Left renal pelvis (tissue), 4 donors: ENCODE results near the gene GATD1. TPM values are rescaled to one million over a fixed set of nuclear protein-coding genes. Genes with fewer than 3 reads are reported as not detected.

ENCODE experiments used
- DNase-seq, 4 donors: peaks; one replicate each; pipeline ENCODE4 v3.0.0-alpha.2; 2013; ENCODE audit warnings: low read depth in 4 of 4, low spot score in 3 of 4
- polyA plus RNA-seq, 4 donors: library from polyadenylated mRNA; unstranded; fragments of 120-200 nt; gene quantifications; one replicate each; pipeline ENCODE4 v1.2.1, GENCODE V29; 2013; ENCODE audit not compliant: insufficient read length in 4 of 4

GATD1 gene
- polyA plus RNA-seq = 100 to 1,000 TPM in 1 of 4 donors, 10 to 100 TPM in 3; 48.2 to 109 (median 59.7) TPM

- peak; percentile 53 to 84 (median 80) for DNase-seq
These were observed at the start of gene GATD1 for GRCh38 chr11:777288-778255. GATD1 (minus strand) TSS chr11:777487; CDS start chr11:777462, 25 bp downstream.

- DNase-seq = no peak
These were observed 49.5 kb upstream of the GATD1 start for GRCh38 chr11:826836-827145.

- no peak for DNase-seq
These were observed 48.9 kb upstream of the GATD1 start for GRCh38 chr11:826227-826621.

- no peak for DNase-seq
These were observed 48.3 kb upstream of the GATD1 start for GRCh38 chr11:825366-826226.

- no peak for DNase-seq
These were observed 47.7 kb upstream of the GATD1 start for GRCh38 chr11:824942-825341.

GRCh38 chr11:824292-824880 is 47.1 kb upstream of the GATD1 start:
- DNase-seq = no peak

- no peak for DNase-seq
These were observed 46.4 kb upstream of the GATD1 start for GRCh38 chr11:823441-824291.

- no peak for DNase-seq
These were observed 44.5 kb upstream of the GATD1 start for GRCh38 chr11:821512-822371.

GRCh38 chr11:820655-821511 is 43.6 kb upstream of the GATD1 start:
- DNase-seq = no peak

- DNase-seq = no peak
These were observed 42.8 kb upstream of the GATD1 start for GRCh38 chr11:819943-820649.

- DNase-seq = no peak
These were observed 42.0 kb upstream of the GATD1 start for GRCh38 chr11:819129-819931.

- no peak for DNase-seq
These were observed 41.3 kb upstream of the GATD1 start, which contains the start of gene PNPLA2 for GRCh38 chr11:818396-819128. PNPLA2 (plus strand) TSS chr11:818914; CDS start chr11:819719, 805 bp downstream.

GRCh38 chr11:816433-816779 is 39.1 kb upstream of the GATD1 start:
- no peak for DNase-seq

- DNase-seq = no peak
These were observed 38.6 kb upstream of the GATD1 start for GRCh38 chr11:815675-816432.

- no peak for DNase-seq
These were observed 36.3 kb upstream of the GATD1 start for GRCh38 chr11:813456-814096.
